ENCODE results near the gene TNFAIP3. TPM values are rescaled to one million over a fixed set of nuclear protein-coding genes. Genes with fewer than 3 reads are reported as not detected.
"Not testable (repeated sequence)": the region's sequence is repeated elsewhere in the genome, so short reads cannot be mapped to it uniquely, and the experiment has no call there.

The TNFAIP3 gene
- polyA plus RNA-seq (ENCODE audit: insufficient read length), result 15.5 TPM

DNA sequence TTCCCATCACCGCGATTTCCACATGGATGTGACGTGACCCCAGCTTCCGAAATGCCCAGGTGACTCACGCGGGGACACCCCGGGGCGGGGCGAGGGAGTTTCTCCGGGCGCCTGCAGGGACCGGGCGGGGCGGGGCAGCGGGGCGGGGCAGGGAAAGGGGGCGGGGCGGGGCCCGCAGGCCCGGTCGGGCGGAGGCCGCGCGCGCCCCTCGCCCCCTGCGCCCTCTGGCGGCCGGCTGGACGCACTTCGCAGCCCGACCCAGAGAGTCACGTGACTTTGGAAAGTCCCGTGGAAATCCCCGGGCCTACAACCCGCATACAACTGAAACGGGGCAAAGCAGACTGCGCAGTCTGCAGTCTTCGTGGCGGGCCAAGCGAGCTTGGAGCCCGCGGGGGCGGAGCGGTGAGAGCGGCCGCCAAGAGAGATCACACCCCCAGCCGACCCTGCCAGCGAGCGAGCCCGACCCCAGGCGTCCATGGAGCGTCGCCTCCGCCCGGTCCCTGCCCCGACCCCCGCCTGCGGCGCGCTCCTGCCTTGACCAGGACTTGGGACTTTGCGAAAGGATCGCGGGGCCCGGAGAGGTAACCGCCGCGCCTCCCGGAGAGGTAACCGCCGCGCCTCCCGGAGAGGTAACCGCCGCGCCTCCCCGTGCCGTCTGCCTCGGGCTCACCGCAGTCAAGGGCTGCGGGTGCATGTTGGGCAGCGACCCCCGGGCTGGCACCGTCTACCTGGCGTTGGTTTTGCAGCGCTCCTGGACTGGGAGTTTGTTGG lies at the start of gene TNFAIP3:
Gene TNFAIP3, plus strand, starts transcription at position 346 of the 771 bp plus-strand sequence. CDS start 3,969 bp downstream, outside the sequence.
- no peak for DNase-seq (ENCODE audit: low read depth)

GRCh38 chr6:137818440-137818839 lies 48.6 kb upstream of the TNFAIP3 start:
- no peak for DNase-seq (ENCODE audit: low read depth)

GRCh38 chr6:137819740-137820139 lies 47.3 kb upstream of the TNFAIP3 start:
- no peak for DNase-seq (ENCODE audit: low read depth)

GRCh38 chr6:137820425-137820824 lies 46.6 kb upstream of the TNFAIP3 start:
- no peak for DNase-seq (ENCODE audit: low read depth)

DNA sequence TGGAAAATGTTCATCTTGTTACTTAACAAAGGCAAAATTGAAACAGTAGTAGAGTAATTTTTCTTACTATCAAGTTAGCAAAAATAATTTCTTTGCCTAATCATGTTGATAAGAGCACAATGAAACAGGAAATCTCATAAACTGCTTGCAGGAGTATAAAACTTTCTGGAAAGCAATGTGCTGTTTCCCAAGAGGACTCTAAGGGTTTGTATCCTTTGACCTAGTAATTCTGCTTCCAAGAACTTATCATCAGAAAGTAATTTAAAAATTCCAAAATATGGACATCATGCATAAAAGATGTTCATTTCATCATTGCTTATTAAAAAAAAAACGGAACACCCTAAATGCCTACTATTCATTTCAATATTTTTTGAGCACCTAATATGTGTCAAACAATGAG lies 46.1 kb upstream of the TNFAIP3 start:
- no peak for DNase-seq (ENCODE audit: low read depth)

- DNase-seq (ENCODE audit: low read depth), result no peak
These were observed 45.6 kb upstream of the TNFAIP3 start for GRCh38 chr6:137821491-137821890.

DNA sequence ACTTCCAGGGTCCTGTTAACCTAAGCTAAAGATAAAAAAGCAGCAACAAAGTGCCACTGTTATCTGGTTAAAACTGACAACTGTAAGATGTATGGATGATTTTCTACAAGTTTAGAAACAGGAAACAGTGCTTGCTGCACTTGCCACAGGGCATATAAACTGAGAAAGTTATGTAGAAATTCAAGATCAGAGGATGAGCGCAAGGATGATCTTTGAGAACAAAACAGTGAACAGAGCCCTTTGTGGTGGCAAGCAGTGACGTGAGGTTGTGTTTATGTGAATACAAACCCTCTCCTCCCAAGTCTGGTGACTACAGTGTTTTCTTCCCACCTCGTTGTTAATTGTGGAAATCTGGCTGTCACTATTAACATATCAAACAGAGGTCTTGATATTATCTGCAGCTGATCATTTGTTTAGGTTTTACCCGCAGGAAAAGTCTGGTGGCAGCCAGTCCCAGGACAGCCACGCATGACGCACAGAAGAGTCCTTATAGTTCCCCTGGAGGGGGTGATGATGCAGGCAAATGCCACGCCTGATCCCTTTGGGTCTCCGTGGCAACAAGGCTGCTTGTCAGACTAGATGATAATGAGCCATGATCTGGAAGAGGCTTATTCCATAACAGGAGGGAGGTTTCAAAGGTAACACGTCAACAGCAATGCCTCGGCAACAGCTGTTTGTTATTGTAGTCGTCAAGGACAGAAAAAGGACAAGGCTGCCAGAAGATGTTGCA lies 43.1 kb upstream of the TNFAIP3 start:
- no peak for DNase-seq (ENCODE audit: low read depth)

- no peak for DNase-seq (ENCODE audit: low read depth)
These were observed 42.5 kb upstream of the TNFAIP3 start for GRCh38 chr6:137824556-137824879.

DNA sequence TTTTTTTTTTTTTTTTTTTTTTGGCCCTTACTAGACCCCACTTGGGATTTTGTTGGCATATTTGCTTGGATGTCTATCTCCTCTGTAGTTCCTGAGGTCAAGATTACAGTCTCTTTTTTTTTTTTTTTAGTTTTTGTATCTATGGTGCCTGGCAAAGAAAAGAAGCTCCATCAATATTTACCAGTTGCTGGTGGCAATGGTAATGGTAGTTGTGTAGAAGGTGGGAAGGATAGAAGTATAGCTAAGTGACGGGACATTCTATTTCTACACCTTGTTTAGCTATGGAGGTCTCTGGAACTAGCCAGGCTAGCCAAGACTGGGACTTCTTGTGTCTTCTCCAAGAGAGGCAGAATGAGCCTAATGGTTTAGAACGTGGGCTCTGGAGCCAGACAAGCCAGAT lies 42.2 kb upstream of the TNFAIP3 start:
- DNase-seq (ENCODE audit: low read depth), result no peak

DNA sequence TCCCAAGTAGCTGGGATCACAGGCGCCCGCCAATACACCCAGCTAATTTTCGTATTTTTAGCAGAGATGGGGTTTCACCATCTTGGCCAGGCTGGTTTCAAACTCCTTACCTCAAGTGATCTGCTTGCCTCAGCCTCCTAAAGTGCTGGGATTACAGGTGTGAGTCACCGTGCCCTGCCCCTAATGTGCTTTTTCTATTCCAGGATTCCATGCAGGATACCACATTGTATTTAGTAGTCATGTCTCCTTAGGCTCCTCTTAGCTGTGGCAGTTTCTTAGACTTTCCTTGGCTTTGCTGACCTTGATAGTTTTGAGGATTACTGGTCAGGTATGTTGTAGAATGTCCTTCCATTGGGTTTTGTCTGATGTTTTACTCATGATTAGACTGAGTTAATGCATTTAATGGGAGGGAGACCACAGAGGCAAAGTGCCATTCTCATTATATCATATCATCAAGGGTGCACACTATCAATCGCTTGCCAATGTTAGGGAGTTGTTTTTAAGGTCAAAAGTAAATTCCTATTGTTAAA lies 39.6 kb upstream of the TNFAIP3 start:
- no peak for DNase-seq (ENCODE audit: low read depth)

- DNase-seq (ENCODE audit: low read depth), result no peak
These were observed 38.9 kb upstream of the TNFAIP3 start for GRCh38 chr6:137827977-137828810.

- no peak for DNase-seq (ENCODE audit: low read depth)
These were observed 37.4 kb upstream of the TNFAIP3 start for GRCh38 chr6:137829641-137830083.

GRCh38 chr6:137830511-137830911 lies 36.5 kb upstream of the TNFAIP3 start:
- DNase-seq (ENCODE audit: low read depth), result no peak

DNA sequence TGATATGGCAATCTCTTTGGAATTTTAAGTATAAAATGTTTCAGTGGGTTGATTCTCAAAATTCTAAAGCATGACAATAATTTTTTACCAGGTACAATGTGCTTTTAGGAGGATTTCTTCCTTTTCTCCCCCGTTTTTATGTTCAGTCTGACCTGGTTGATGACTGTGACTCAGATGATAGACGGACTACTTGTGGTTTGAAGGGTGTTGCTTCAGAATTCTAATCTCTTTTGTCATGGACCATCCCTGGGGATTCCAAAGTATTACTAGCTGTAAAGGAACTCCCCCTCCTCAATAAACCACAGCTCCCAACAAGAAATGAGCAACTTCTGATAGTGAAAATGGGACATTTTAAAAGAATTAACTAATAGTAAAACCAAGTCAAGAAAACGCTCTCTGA lies 34.9 kb upstream of the TNFAIP3 start:
- no peak for DNase-seq (ENCODE audit: low read depth)

DNA sequence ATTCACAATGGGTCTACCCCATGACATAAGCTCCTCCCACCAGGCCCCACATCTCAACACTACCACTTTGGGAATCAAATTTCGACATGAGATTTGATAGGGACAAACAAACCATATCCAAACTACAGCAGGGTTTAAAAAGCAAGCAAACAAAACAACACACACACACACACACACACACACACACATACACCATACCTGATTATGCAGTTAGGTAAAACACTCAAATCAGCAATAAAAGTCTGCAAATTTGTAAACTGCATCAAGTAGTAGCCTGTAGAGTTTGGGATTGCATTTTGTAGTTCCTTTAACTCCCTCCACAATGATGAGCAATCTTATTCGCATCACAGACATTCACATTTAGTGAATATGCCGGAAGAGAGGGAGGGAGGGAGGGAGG lies 32.6 kb upstream of the TNFAIP3 start:
- DNase-seq (ENCODE audit: low read depth), result no peak

GRCh38 chr6:137836788-137837187 lies 30.3 kb upstream of the TNFAIP3 start:
- no peak for DNase-seq (ENCODE audit: low read depth)

GRCh38 chr6:137838090-137838489 lies 29.0 kb upstream of the TNFAIP3 start:
- DNase-seq (ENCODE audit: low read depth), result not testable (repeated sequence)

DNA sequence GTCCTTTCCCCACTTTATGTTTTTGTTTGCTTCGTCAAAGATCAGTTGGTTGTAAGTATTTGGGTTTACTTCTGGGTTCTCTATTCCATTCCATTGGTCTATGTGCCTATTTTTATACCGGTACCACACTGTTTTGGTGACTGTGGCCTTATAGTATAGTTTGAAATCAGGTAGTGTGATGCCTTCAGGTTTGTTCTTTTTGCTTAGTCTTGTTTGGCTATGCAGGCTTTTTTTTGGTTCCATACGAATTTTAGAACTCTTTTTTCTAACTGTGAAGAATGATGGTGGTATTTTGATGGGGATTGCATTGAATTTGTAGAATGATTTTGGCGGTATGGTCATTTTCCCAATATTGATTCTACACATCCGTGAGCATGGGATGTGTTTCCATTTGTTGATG lies 28.5 kb upstream of the TNFAIP3 start:
- not testable (repeated sequence) for DNase-seq (ENCODE audit: low read depth)

DNA sequence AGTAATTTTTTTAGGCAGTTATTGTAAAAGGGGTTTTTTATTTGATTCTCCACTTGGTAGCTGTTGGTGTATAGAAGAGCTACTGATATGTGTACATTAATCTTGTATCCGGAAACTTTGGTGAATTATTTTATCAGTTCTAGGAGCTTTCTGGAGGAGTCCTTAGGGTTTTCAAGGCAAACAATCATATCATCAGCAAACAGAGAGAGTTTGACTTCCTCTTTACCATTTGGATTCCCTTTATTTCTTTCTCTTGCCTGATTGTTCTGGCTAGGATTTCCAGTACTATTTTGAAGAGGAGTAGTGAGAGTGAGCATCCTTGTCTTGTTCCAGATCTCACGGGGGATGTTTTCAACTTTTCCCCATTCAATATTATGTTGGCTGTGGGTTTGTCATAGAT lies 28.0 kb upstream of the TNFAIP3 start:
- no peak for DNase-seq (ENCODE audit: low read depth)

DNA sequence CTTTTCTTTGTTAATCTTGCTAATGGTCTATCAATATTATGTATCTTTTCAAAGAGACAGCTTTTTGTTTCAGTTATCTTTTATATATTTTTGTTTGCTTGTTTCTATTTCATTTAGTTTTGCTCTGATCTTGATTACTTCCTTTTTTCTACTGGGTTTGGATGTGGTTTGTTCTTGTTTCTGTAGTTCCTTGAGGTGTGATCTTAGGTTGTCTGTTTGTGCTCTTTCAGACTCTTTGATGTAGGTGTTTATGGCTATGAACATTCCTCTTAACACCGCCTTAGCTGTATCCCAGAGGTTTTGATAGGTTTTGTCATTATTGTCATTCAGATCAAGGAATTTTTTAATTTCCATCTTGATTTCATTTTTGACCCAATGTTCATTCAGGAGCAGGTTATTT lies 26.8 kb upstream of the TNFAIP3 start:
- DNase-seq (ENCODE audit: low read depth), result no peak

DNA sequence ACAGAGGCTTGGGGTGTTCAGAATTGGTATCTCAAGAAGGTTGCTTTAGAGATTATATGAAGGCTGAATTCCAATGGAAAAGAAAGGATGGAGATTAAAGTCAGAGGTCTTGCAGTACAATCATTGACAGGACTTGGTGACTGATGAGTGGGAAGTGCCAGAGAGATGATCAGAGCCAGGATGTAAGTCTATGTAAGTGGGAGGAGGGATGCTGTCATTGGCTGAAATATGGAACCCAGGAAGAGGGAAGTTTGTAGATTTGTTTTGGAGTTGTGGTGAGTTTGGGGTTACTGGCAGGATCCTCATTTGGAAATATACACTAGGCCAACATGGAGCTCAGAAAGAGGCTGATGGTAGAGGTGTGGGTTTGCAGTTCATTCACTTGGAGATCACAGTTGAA lies 23.8 kb upstream of the TNFAIP3 start:
- DNase-seq (ENCODE audit: low read depth), result no peak

GRCh38 chr6:137844327-137844726 lies 22.7 kb upstream of the TNFAIP3 start:
- DNase-seq (ENCODE audit: low read depth), result not testable (repeated sequence)

All from forelimb muscle (tissue), 1 donor.